Trophoblast cell (in vitro differentiated cells and primary cell): ENCODE data around the gene GNGT1.

Source experiments
- DNase-seq, 2 donors: peaks; one replicate each; pipeline ENCODE4 v3.0.0-alpha.2; 2016
- H2AFZ ChIP-seq: 2 replicates; pipeline ENCODE4 v1.6.1; 2013; ENCODE audit warnings: low read length, moderate library complexity, mild to moderate bottlenecking; ENCODE audit not compliant: insufficient read depth, poor library complexity
- H2AK5ac ChIP-seq: 2 replicates; pipeline ENCODE4 v1.6.1; 2013; ENCODE audit warnings: mild to moderate bottlenecking, low read length
- H2BK120ac ChIP-seq: 2 replicates; pipeline ENCODE4 v1.6.1; 2013; ENCODE audit warnings: low read length, mild to moderate bottlenecking, moderate library complexity; ENCODE audit not compliant: insufficient read depth, poor library complexity
- H2BK12ac ChIP-seq: 2 replicates; pipeline ENCODE4 v1.6.1; 2013; ENCODE audit warnings: mild to moderate bottlenecking, low read length, moderate library complexity
- H2BK5ac ChIP-seq: 2 replicates; pipeline ENCODE4 v1.6.1; 2013; ENCODE audit warnings: low read length, low read depth, moderate library complexity, mild to moderate bottlenecking; ENCODE audit not compliant: poor library complexity
- H3K14ac ChIP-seq: 2 replicates; pipeline ENCODE4 v1.6.1; 2013; ENCODE audit warnings: mild to moderate bottlenecking, low read length
- H3K18ac ChIP-seq: 2 replicates; pipeline ENCODE4 v1.6.1; 2013; ENCODE audit warnings: mild to moderate bottlenecking, low read length
- H3K23ac ChIP-seq: 2 replicates; pipeline ENCODE4 v1.6.1; 2013; ENCODE audit warnings: low read length
- H3K27ac ChIP-seq: 2 replicates; pipeline ENCODE4 v1.5.1; 2013; ENCODE audit warnings: low read depth, mild to moderate bottlenecking, inconsistent platforms, low read length, moderate library complexity
- H3K27me3 ChIP-seq: 2 replicates; pipeline ENCODE4 v1.6.1; 2013; ENCODE audit warnings: inconsistent platforms, mild to moderate bottlenecking, low read length, moderate library complexity; ENCODE audit not compliant: insufficient read depth
- H3K36me3 ChIP-seq, 2 experiments: 1 replicate in 1 of 2; 2 replicates in 1 of 2; pipeline ENCODE4 v1.6.1; 2013; ENCODE audit warnings: low read length in 2 of 2, mild to moderate bottlenecking in 2 of 2, moderate library complexity in 1 of 2; ENCODE audit not compliant: insufficient read depth in 2 of 2, control insufficient read depth in 1 of 2
- H3K4ac ChIP-seq: 2 replicates; pipeline ENCODE4 v1.6.1; 2013; ENCODE audit warnings: low read depth, mild to moderate bottlenecking, low read length, moderate library complexity
- H3K4me1 ChIP-seq, 2 experiments: 1 replicate in 1 of 2; 2 replicates in 1 of 2; pipeline ENCODE4 v1.6.1; 2013; ENCODE audit warnings: low read length in 2 of 2, mild to moderate bottlenecking in 2 of 2, moderate library complexity in 1 of 2; ENCODE audit not compliant: insufficient read depth in 2 of 2, control insufficient read depth in 1 of 2
- H3K4me2 ChIP-seq: 2 replicates; pipeline ENCODE4 v1.6.1; 2013; ENCODE audit warnings: inconsistent platforms, mild to moderate bottlenecking, low read length, moderate library complexity
- H3K4me3 ChIP-seq: 2 replicates; pipeline ENCODE4 v1.5.1; 2013; ENCODE audit warnings: mild to moderate bottlenecking, low read depth, low read length, inconsistent platforms
- H3K79me1 ChIP-seq: one replicate; pipeline ENCODE4 v1.6.1; 2013; ENCODE audit warnings: low read length
- H3K79me2 ChIP-seq: 2 replicates; pipeline ENCODE4 v1.6.1; 2013; ENCODE audit warnings: low read length, mild to moderate bottlenecking; ENCODE audit not compliant: control insufficient read depth, insufficient read depth, poor library complexity
- H3K9ac ChIP-seq: 2 replicates; pipeline ENCODE4 v1.6.1; 2013; ENCODE audit warnings: mild to moderate bottlenecking, low read length
- H3K9me3 ChIP-seq: 2 replicates; pipeline ENCODE4 v1.6.1; 2013; ENCODE audit warnings: low read depth, mild to moderate bottlenecking, control low read depth, inconsistent platforms, low read length; ENCODE audit not compliant: insufficient read depth
- H4K12ac ChIP-seq: 2 replicates; pipeline ENCODE4 v1.6.1; 2013; ENCODE audit warnings: low read depth, mild to moderate bottlenecking, low read length, moderate library complexity
- H4K8ac ChIP-seq: 2 replicates; pipeline ENCODE4 v1.6.1; 2013; ENCODE audit warnings: low read depth, mild to moderate bottlenecking, low read length, moderate library complexity
- H4K91ac ChIP-seq: one replicate; pipeline ENCODE4 v1.6.1; 2013; ENCODE audit warnings: low read depth, mild to moderate bottlenecking, low read length, moderate library complexity
- WGBS: extraction: QIAGEN DNeasy Blood & Tissue Kit; methylation state at CpG from one replicate; pipeline ENCODE4 v1.1.7; 2013; ENCODE audit warnings: missing lambda C conversion rate; ENCODE audit not compliant: insufficient read length, insufficient coverage; ENCODE audit errors: extremely low coverage; 5-methylcytosine and 5-hydroxymethylcytosine counted together

Gene GNGT1

GRCh38 chr7:93923296-93923695 lies 16.9 kb downstream of the GNGT1 start:
- no peak overlapping the region for H2BK12ac ChIP-seq
- no peak overlapping the region for H3K9ac ChIP-seq
- H3K4me3 ChIP-seq = no peak overlapping the region
- H4K8ac ChIP-seq = no peak overlapping the region
- no peak overlapping the region for H3K27ac ChIP-seq
- H4K91ac ChIP-seq = no peak overlapping the region
- no peak overlapping the region for H2BK5ac ChIP-seq
- no peak overlapping the region for H4K12ac ChIP-seq
- H3K4ac ChIP-seq = no peak overlapping the region
- H3K27me3 ChIP-seq = no peaks in the 10 kb centered on the region
- WGBS = no CpG with 5 or more reads among the region's 6 CpGs
- H3K9me3 ChIP-seq = no peaks in the 10 kb centered on the region
- H3K4me1 ChIP-seq = peaks cover 0 to 2% of the 10 kb centered on the region in 2 experiments
- H2AFZ ChIP-seq = no peak overlapping the region
- no peaks in the 10 kb centered on the region for H3K36me3 ChIP-seq
- peaks cover 3% of the 10 kb centered on the region for H3K79me2 ChIP-seq
- H2AK5ac ChIP-seq = no peak overlapping the region
- no peak for DNase-seq
- no peak overlapping the region for H3K23ac ChIP-seq
- no peak overlapping the region for H3K18ac ChIP-seq
- no peak overlapping the region for H3K14ac ChIP-seq
- H3K79me1 ChIP-seq = peaks cover 5% of the 10 kb centered on the region
- H3K4me2 ChIP-seq = no peak overlapping the region
- no peak overlapping the region for H2BK120ac ChIP-seq

GRCh38 chr7:93923942-93924341 lies 17.6 kb downstream of the GNGT1 start:
- peaks cover 3% of the 10 kb centered on the region for H3K79me2 ChIP-seq
- no peak for DNase-seq
- H2BK120ac ChIP-seq = no peak overlapping the region
- no peak overlapping the region for H3K27ac ChIP-seq
- no peaks in the 10 kb centered on the region for H3K36me3 ChIP-seq
- H3K4me2 ChIP-seq = no peak overlapping the region
- no peak overlapping the region for H3K18ac ChIP-seq
- H3K23ac ChIP-seq = no peak overlapping the region
- no peak overlapping the region for H4K91ac ChIP-seq
- no CpG with 5 or more reads among the region's 1 CpG for WGBS
- H2AK5ac ChIP-seq = no peak overlapping the region
- peaks cover 0 to 2% of the 10 kb centered on the region in 2 experiments for H3K4me1 ChIP-seq
- H3K79me1 ChIP-seq = peaks cover 5% of the 10 kb centered on the region
- no peak overlapping the region for H2BK12ac ChIP-seq
- H3K9me3 ChIP-seq = no peaks in the 10 kb centered on the region
- no peak overlapping the region for H4K8ac ChIP-seq
- no peak overlapping the region for H4K12ac ChIP-seq
- H3K27me3 ChIP-seq = no peaks in the 10 kb centered on the region
- H3K4me3 ChIP-seq = no peak overlapping the region
- H2BK5ac ChIP-seq = no peak overlapping the region
- no peak overlapping the region for H3K9ac ChIP-seq
- H2AFZ ChIP-seq = no peak overlapping the region
- no peak overlapping the region for H3K4ac ChIP-seq
- no peak overlapping the region for H3K14ac ChIP-seq

DNA sequence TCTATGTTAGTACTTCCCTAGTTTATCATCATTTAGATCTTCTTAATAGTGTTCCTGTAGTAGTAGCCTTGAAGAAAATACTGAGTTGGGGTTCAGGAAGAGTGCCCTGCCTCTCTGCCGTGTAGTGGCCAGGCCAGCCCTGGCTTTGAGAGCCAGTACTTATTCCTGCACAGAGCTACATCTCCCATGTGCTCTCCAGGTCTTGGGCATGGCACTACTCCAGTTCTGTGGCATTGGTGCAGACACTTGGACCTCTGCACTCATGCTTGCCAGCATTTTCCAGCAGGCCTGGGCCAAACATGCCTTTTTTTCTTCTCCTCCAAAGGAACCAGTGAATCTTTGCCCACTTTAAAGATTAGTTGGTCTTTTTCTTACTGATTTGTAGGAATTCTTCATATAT lies 20.4 kb downstream of the GNGT1 start:
- H2AK5ac ChIP-seq = no peak overlapping the region
- H2AFZ ChIP-seq = no peak overlapping the region
- no peak overlapping the region for H2BK12ac ChIP-seq
- H3K36me3 ChIP-seq = no peaks in the 10 kb centered on the region
- WGBS = no CpG with 5 or more reads among the region's 1 CpG
- H3K9ac ChIP-seq = no peak overlapping the region
- H3K79me1 ChIP-seq = peaks cover 2% of the 10 kb centered on the region
- H2BK5ac ChIP-seq = no peak overlapping the region
- no peak for DNase-seq
- H2BK120ac ChIP-seq = no peak overlapping the region
- H3K18ac ChIP-seq = no peak overlapping the region
- peaks cover under 1% of the 10 kb centered on the region for H3K79me2 ChIP-seq
- H3K4me3 ChIP-seq = no peak overlapping the region
- H3K4me1 ChIP-seq = peaks cover 0 to under 1% of the 10 kb centered on the region in 2 experiments
- no peaks in the 10 kb centered on the region for H3K27me3 ChIP-seq
- H3K14ac ChIP-seq = no peak overlapping the region
- no peak overlapping the region for H3K27ac ChIP-seq
- H3K23ac ChIP-seq = no peak overlapping the region
- H4K91ac ChIP-seq = no peak overlapping the region
- no peaks in the 10 kb centered on the region for H3K9me3 ChIP-seq
- no peak overlapping the region for H4K12ac ChIP-seq
- H4K8ac ChIP-seq = no peak overlapping the region
- H3K4me2 ChIP-seq = no peak overlapping the region
- H3K4ac ChIP-seq = no peak overlapping the region

- Histone ChIP-seq H4K12ac (no peak overlapping the region), H3K36me3 (no peaks in the 10 kb centered on the region), H3K4ac (no peak overlapping the region), H3K9me3 (no peaks in the 10 kb centered on the region), H3K79me1 (no peaks in the 10 kb centered on the region), H2BK120ac (no peak overlapping the region), H3K4me2 (no peak overlapping the region), H2AFZ (no peak overlapping the region), H3K4me1 (no peaks in the 10 kb centered on the region), H3K27ac (no peak overlapping the region), H3K9ac (no peak overlapping the region), H3K79me2 (no peaks in the 10 kb centered on the region), H4K91ac (no peak overlapping the region), H3K14ac (no peak overlapping the region), H2AK5ac (no peak overlapping the region), H3K27me3 (no peaks in the 10 kb centered on the region), H3K23ac (no peak overlapping the region), H2BK12ac (no peak overlapping the region), H2BK5ac (no peak overlapping the region), H4K8ac (no peak overlapping the region), H3K18ac (no peak overlapping the region), H3K4me3 (no peak overlapping the region)
- no CpG with 5 or more reads among the region's 3 CpGs for WGBS
- no peak for DNase-seq
Measured at GRCh38 chr7:93927585-93927984, 21.2 kb downstream of the GNGT1 start.
